ENCODE data around the gene SPECC1L. TPM values are rescaled to one million over a fixed set of nuclear protein-coding genes. Genes with fewer than 3 reads are reported as not detected.

SPECC1L gene
- total and polyA plus RNA-seq, 5 donors from 2014 or later: 4.1 to 39.6 (median 5.8) TPM

- Mint-ChIP-seq H3K9me3 (no peaks in the 10 kb centered on the region), H3K4me3 (no peak overlapping the region)
Observed at GRCh38 chr22:24390156-24390555, 119.5 kb downstream of the SPECC1L start.

GRCh38 chr22:24390576-24390975 is 119.9 kb downstream of the SPECC1L start:
- H3K36me3 ChIP-seq (ENCODE audit: control insufficient read depth, insufficient read depth, low read length): peaks cover 3% of the 10 kb centered on the region
- no peak overlapping the region for H3K27ac ChIP-seq (ENCODE audit: insufficient read depth, low read length, poor library complexity, severe bottlenecking)
- DNase-seq (no peak), ATAC-seq (ENCODE audit: low read depth in 2 of 2) (no peak)
- H3K4me1 Mint-ChIP-seq: peaks cover 5 to 24% (median 17%) of the 10 kb centered on the region in 4 donors
- H3K4me1 ChIP-seq (ENCODE audit: control insufficient read depth, insufficient read depth, low read length, poor library complexity, severe bottlenecking): no peaks in the 10 kb centered on the region
- peak overlapping the region in 1 of 3 donors; percentile 7 for H3K27ac Mint-ChIP-seq
- no peak overlapping the region for H3K4me3 Mint-ChIP-seq
- H3K9me3 Mint-ChIP-seq: no peaks in the 10 kb centered on the region
- no peaks in the 10 kb centered on the region for H3K27me3 Mint-ChIP-seq
- no peak overlapping the region for H3K4me3 ChIP-seq (ENCODE audit: low read depth, low read length)
- no peaks in the 10 kb centered on the region for H3K27me3 ChIP-seq (ENCODE audit: control insufficient read depth, insufficient read depth, low read length)
- no peaks in the 10 kb centered on the region for H3K9me3 ChIP-seq (ENCODE audit: control insufficient read depth in 2 of 2, low read length in 2 of 2)
- peaks cover 26% of the 10 kb centered on the region for H3K36me3 Mint-ChIP-seq

More at GRCh38 chr22:24390156-24390555, 119.5 kb downstream of the SPECC1L start:
- Mint-ChIP-seq H3K36me3 (peaks cover 23% of the 10 kb centered on the region), H3K27ac (peak overlapping the region in 1 of 3 donors; percentile 7), H3K4me1 (peaks cover 5 to 24% (median 14%) of the 10 kb centered on the region in 4 donors), H3K27me3 (no peaks in the 10 kb centered on the region)
- H3K27me3 ChIP-seq (ENCODE audit: control insufficient read depth, insufficient read depth, low read length): no peaks in the 10 kb centered on the region
- no peak overlapping the region for H3K27ac ChIP-seq (ENCODE audit: insufficient read depth, low read length, poor library complexity, severe bottlenecking)
- no peaks in the 10 kb centered on the region for H3K9me3 ChIP-seq (ENCODE audit: control insufficient read depth in 2 of 2, low read length in 2 of 2)
- H3K4me1 ChIP-seq (ENCODE audit: control insufficient read depth, insufficient read depth, low read length, poor library complexity, severe bottlenecking): no peaks in the 10 kb centered on the region
- H3K4me3 ChIP-seq (ENCODE audit: low read depth, low read length): no peak overlapping the region
- peaks cover 3% of the 10 kb centered on the region for H3K36me3 ChIP-seq (ENCODE audit: control insufficient read depth, insufficient read depth, low read length)
- DNase-seq (no peak), ATAC-seq (ENCODE audit: low read depth in 2 of 2) (no peak)

- Histone ChIP-seq H3K4me1 (ENCODE audit: control insufficient read depth, insufficient read depth, low read length, poor library complexity, severe bottlenecking) (no peaks in the 10 kb centered on the region), H3K36me3 (ENCODE audit: control insufficient read depth, insufficient read depth, low read length) (peaks cover 7% of the 10 kb centered on the region), H3K4me3 (ENCODE audit: low read depth, low read length) (no peak overlapping the region), H3K27ac (ENCODE audit: insufficient read depth, low read length, poor library complexity, severe bottlenecking) (no peak overlapping the region), H3K27me3 (ENCODE audit: control insufficient read depth, insufficient read depth, low read length) (no peaks in the 10 kb centered on the region), H3K9me3 (ENCODE audit: control insufficient read depth in 2 of 2, low read length in 2 of 2) (no peaks in the 10 kb centered on the region)
- peak overlapping the region in 1 of 3 donors; percentile 14 for H3K27ac Mint-ChIP-seq
- H3K4me1 Mint-ChIP-seq: peaks cover 5 to 24% (median 17%) of the 10 kb centered on the region in 4 donors
- no peak overlapping the region for H3K4me3 Mint-ChIP-seq
- no peaks in the 10 kb centered on the region for H3K27me3 Mint-ChIP-seq
- ATAC-seq (ENCODE audit: low read depth in 2 of 2) (no peak), DNase-seq (peak in 1 of 3 donors; percentile 75)
- no peaks in the 10 kb centered on the region for H3K9me3 Mint-ChIP-seq
- H3K36me3 Mint-ChIP-seq: peaks cover 35% of the 10 kb centered on the region
Observed at GRCh38 chr22:24391836-24392217, 121.2 kb downstream of the SPECC1L start.

- H3K9me3 ChIP-seq (ENCODE audit: control insufficient read depth in 2 of 2, low read length in 2 of 2): no peaks in the 10 kb centered on the region
- H3K27ac ChIP-seq (ENCODE audit: insufficient read depth, low read length, poor library complexity, severe bottlenecking): no peak overlapping the region
- H3K36me3 ChIP-seq (ENCODE audit: control insufficient read depth, insufficient read depth, low read length): peaks cover 12% of the 10 kb centered on the region
- ATAC-seq (ENCODE audit: low read depth in 2 of 2): no peak
- DNase-seq: no peak
- H3K4me1 ChIP-seq (ENCODE audit: control insufficient read depth, insufficient read depth, low read length, poor library complexity, severe bottlenecking): no peaks in the 10 kb centered on the region
- Mint-ChIP-seq H3K36me3 (peaks cover 31% of the 10 kb centered on the region), H3K9me3 (no peaks in the 10 kb centered on the region), H3K4me1 (peaks cover 5 to 24% (median 17%) of the 10 kb centered on the region in 4 donors), H3K27me3 (no peaks in the 10 kb centered on the region), H3K27ac (no peak overlapping the region), H3K4me3 (no peak overlapping the region)
- no peak overlapping the region for H3K4me3 ChIP-seq (ENCODE audit: low read depth, low read length)
- no peaks in the 10 kb centered on the region for H3K27me3 ChIP-seq (ENCODE audit: control insufficient read depth, insufficient read depth, low read length)
Observed at GRCh38 chr22:24392218-24392931, 121.7 kb downstream of the SPECC1L start.

- Mint-ChIP-seq H3K36me3 (peaks cover 37% of the 10 kb centered on the region), H3K27ac (no peak overlapping the region), H3K4me3 (no peak overlapping the region), H3K4me1 (peaks cover 5 to 26% (median 19%) of the 10 kb centered on the region in 4 donors), H3K27me3 (no peaks in the 10 kb centered on the region), H3K9me3 (no peaks in the 10 kb centered on the region)
- no peaks in the 10 kb centered on the region for H3K9me3 ChIP-seq (ENCODE audit: control insufficient read depth in 2 of 2, low read length in 2 of 2)
- no peaks in the 10 kb centered on the region for H3K27me3 ChIP-seq (ENCODE audit: control insufficient read depth, insufficient read depth, low read length)
- DNase-seq (no peak), ATAC-seq (ENCODE audit: low read depth in 2 of 2) (no peak)
- no peak overlapping the region for H3K27ac ChIP-seq (ENCODE audit: insufficient read depth, low read length, poor library complexity, severe bottlenecking)
- no peak overlapping the region for H3K4me3 ChIP-seq (ENCODE audit: low read depth, low read length)
- no peaks in the 10 kb centered on the region for H3K4me1 ChIP-seq (ENCODE audit: control insufficient read depth, insufficient read depth, low read length, poor library complexity, severe bottlenecking)
- peaks cover 13% of the 10 kb centered on the region for H3K36me3 ChIP-seq (ENCODE audit: control insufficient read depth, insufficient read depth, low read length)
Observed at GRCh38 chr22:24393012-24393559, 122.5 kb downstream of the SPECC1L start.

GRCh38 chr22:24393848-24394247 is 123.2 kb downstream of the SPECC1L start:
- no peaks in the 10 kb centered on the region for H3K9me3 ChIP-seq (ENCODE audit: control insufficient read depth in 2 of 2, low read length in 2 of 2)
- no peak for DNase-seq
- no peak overlapping the region for H3K4me3 ChIP-seq (ENCODE audit: low read depth, low read length)
- no peak overlapping the region for H3K27ac ChIP-seq (ENCODE audit: insufficient read depth, low read length, poor library complexity, severe bottlenecking)
- no peaks in the 10 kb centered on the region for H3K27me3 ChIP-seq (ENCODE audit: control insufficient read depth, insufficient read depth, low read length)
- Mint-ChIP-seq H3K27ac (peak overlapping the region in 1 of 3 donors; percentile 44), H3K27me3 (no peaks in the 10 kb centered on the region), H3K36me3 (peaks cover 38% of the 10 kb centered on the region), H3K9me3 (no peaks in the 10 kb centered on the region), H3K4me3 (no peak overlapping the region), H3K4me1 (peaks cover 5 to 27% (median 21%) of the 10 kb centered on the region in 4 donors)
- ATAC-seq (ENCODE audit: low read depth in 2 of 2): no peak
- H3K36me3 ChIP-seq (ENCODE audit: control insufficient read depth, insufficient read depth, low read length): peaks cover 15% of the 10 kb centered on the region
- H3K4me1 ChIP-seq (ENCODE audit: control insufficient read depth, insufficient read depth, low read length, poor library complexity, severe bottlenecking): no peaks in the 10 kb centered on the region

- Histone ChIP-seq H3K27ac (ENCODE audit: insufficient read depth, low read length, poor library complexity, severe bottlenecking) (no peak overlapping the region), H3K4me1 (ENCODE audit: control insufficient read depth, insufficient read depth, low read length, poor library complexity, severe bottlenecking) (no peaks in the 10 kb centered on the region), H3K4me3 (ENCODE audit: low read depth, low read length) (no peak overlapping the region), H3K27me3 (ENCODE audit: control insufficient read depth, insufficient read depth, low read length) (no peaks in the 10 kb centered on the region), H3K36me3 (ENCODE audit: control insufficient read depth, insufficient read depth, low read length) (peaks cover 15% of the 10 kb centered on the region), H3K9me3 (ENCODE audit: control insufficient read depth in 2 of 2, low read length in 2 of 2) (no peaks in the 10 kb centered on the region)
- Mint-ChIP-seq H3K36me3 (peaks cover 37% of the 10 kb centered on the region), H3K4me1 (peaks cover 5 to 27% (median 21%) of the 10 kb centered on the region in 4 donors), H3K27ac (no peak overlapping the region), H3K9me3 (no peaks in the 10 kb centered on the region), H3K27me3 (no peaks in the 10 kb centered on the region), H3K4me3 (no peak overlapping the region)
- DNase-seq (no peak), ATAC-seq (ENCODE audit: low read depth in 2 of 2) (no peak)
Observed at GRCh38 chr22:24394254-24394653, 123.6 kb downstream of the SPECC1L start.

- no peak overlapping the region for H3K27ac ChIP-seq (ENCODE audit: insufficient read depth, low read length, poor library complexity, severe bottlenecking)
- H3K36me3 ChIP-seq (ENCODE audit: control insufficient read depth, insufficient read depth, low read length): peaks cover 17% of the 10 kb centered on the region
- ATAC-seq (ENCODE audit: low read depth in 2 of 2) (no peak), DNase-seq (no peak)
- no peaks in the 10 kb centered on the region for H3K27me3 ChIP-seq (ENCODE audit: control insufficient read depth, insufficient read depth, low read length)
- no peak overlapping the region for H3K4me3 ChIP-seq (ENCODE audit: low read depth, low read length)
- Mint-ChIP-seq H3K36me3 (peaks cover 20% of the 10 kb centered on the region), H3K4me1 (peaks cover 4 to 23% (median 17%) of the 10 kb centered on the region in 4 donors), H3K27ac (no peak overlapping the region), H3K27me3 (no peaks in the 10 kb centered on the region), H3K4me3 (peak overlapping the region in 1 of 4 donors; percentile 28), H3K9me3 (no peaks in the 10 kb centered on the region)
- no peaks in the 10 kb centered on the region for H3K4me1 ChIP-seq (ENCODE audit: control insufficient read depth, insufficient read depth, low read length, poor library complexity, severe bottlenecking)
- H3K9me3 ChIP-seq (ENCODE audit: control insufficient read depth in 2 of 2, low read length in 2 of 2): no peaks in the 10 kb centered on the region
Observed at GRCh38 chr22:24398409-24398808, 127.8 kb downstream of the SPECC1L start.
